ENCODE measurements around the gene WBP1.
A peak's percentile ranks its signal among the peaks of the same experiment; 100 is the strongest.

DNA sequence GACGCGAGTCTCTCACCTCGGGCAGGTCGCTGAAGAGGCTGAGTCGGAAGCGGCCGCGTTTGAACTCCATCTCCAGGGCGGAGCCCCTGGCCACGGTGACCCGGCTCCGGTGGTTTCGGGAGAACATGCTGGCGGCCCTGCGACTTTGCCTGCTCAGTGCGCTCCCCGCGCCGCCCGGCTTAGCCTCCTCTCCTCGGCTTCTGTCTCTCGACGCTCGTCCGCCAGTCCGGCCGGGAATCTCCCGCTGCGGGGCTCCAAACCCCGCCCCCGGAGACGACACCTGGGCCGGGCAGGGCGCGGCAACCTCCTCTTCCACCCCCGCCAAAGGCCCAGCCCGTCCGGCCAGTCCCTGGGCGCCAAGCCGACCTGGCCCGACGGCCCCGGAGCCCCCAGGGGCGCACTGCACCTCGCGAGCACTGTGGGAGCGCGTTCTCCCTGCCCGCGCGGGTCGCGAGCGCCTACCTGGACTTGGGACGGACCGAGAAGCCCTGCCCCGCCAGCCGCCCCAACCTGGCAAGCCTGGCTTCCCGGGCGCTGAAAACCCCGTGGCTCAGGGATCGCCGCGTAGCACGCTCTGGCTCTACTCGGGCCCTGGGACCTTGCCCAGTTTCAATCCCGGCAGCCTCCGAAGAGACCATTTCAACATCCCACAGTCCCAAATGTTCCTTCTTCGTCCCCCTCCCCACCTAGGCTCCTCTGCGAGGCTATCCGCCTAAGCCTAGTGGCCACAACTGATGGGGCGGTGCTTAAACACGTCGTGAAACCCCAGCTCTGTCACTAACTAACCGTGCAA is 16.4 kb upstream of the WBP1 start, which contains the start of gene RTKN:
- TF ChIP-seq CTCF (IDR thresholded peaks at IDR 0.05) (peak; percentile 17), EZH2 (IDR thresholded peaks at IDR 0.05) (peak; percentile 50), EZH2phosphoT487 (IDR thresholded peaks at IDR 0.05) (peak; percentile 25)
